GM13977 (cell line): Measurements from ENCODE around the gene ATP11A.
A peak's percentile ranks its signal among the peaks of the same experiment; 100 is the strongest.

ENCODE experiments used
- DNase-seq: peaks from one replicate; pipeline ENCODE4 v3.0.0; 2012; ENCODE audit warnings: low spot score
- CTCF ChIP-seq: IDR thresholded peaks from 2 replicates; pipeline ENCODE4 v1.5.1; 2012; ENCODE audit warnings: mild to moderate bottlenecking, control low read depth; ENCODE audit not compliant: insufficient read depth; ENCODE audit errors: extremely low read depth, missing control alignments
- in situ Hi-C: fragments of 300-500 bp; cut with MboI; formaldehyde crosslinking; loops from one replicate; pipeline ENCODE4 v1.12.0; 2022; ENCODE audit warnings: low sequenced_read_pairs, low pct_unique_long_range_greater_than_20kb, mixed read lengths, inconsistent platforms; ENCODE audit not compliant: unreplicated experiment

Gene ATP11A

DNA sequence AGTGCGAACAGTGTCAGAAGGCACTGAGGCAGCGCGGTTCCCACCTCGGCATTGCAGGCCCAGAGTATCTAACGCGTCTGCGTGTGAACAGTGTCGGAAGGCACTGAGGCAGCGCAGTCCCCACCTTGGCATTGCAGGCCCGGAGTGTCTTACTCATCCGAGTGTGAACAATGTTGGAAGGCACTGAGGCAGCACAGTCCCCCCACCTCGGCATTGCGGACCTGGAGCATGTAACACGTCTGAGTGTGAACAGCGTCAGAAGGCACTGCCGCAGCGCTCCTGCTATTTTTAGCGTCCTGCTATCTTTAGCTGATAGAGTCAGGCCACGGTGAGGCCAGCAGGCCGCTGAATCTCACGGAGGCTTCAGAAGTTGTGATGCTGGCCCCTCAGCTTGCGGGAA, 39.6 kb downstream of the ATP11A start:
- in situ Hi-C loops, result no loop called here
- no peak for DNase-seq
- TF ChIP-seq CTCF, result no peak

GRCh38 chr13:112730157-112730671, 40.4 kb downstream of the ATP11A start:
- no peak for TF ChIP-seq CTCF
- in situ Hi-C loops, result no loop called here
- no peak for DNase-seq

- DNase-seq, result no peak
- in situ Hi-C loops, result no loop called here
- TF ChIP-seq CTCF, result no peak
Measured at GRCh38 chr13:112731667-112732616, 42.1 kb downstream of the ATP11A start.

GRCh38 chr13:112732679-112733078, 42.8 kb downstream of the ATP11A start:
- in situ Hi-C loops, result no loop called here
- no peak for DNase-seq

DNA sequence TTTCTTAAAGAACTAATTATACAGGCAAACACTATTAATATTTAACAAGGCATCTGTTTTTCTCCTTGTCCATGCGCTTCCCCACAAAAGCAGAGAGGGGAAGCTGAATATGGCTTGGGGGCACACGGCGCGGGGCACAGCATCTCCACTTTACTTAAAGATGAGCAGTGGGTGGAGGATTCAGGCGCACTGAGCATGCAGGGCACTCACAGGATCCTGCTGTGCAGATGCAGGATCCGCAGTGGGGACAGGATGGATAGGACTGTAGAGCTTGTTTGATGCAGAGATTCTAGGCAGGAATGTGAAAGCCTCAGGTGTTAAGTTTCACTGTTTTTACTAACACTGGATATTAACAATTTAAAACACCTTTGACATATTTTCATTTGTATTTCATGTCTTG, 43.3 kb downstream of the ATP11A start:
- DNase-seq, result no peak
- in situ Hi-C loops, result no loop called here
- TF ChIP-seq CTCF, result no peak

More at GRCh38 chr13:112732679-112733078, 42.8 kb downstream of the ATP11A start:
- TF ChIP-seq CTCF, result no peak

DNA sequence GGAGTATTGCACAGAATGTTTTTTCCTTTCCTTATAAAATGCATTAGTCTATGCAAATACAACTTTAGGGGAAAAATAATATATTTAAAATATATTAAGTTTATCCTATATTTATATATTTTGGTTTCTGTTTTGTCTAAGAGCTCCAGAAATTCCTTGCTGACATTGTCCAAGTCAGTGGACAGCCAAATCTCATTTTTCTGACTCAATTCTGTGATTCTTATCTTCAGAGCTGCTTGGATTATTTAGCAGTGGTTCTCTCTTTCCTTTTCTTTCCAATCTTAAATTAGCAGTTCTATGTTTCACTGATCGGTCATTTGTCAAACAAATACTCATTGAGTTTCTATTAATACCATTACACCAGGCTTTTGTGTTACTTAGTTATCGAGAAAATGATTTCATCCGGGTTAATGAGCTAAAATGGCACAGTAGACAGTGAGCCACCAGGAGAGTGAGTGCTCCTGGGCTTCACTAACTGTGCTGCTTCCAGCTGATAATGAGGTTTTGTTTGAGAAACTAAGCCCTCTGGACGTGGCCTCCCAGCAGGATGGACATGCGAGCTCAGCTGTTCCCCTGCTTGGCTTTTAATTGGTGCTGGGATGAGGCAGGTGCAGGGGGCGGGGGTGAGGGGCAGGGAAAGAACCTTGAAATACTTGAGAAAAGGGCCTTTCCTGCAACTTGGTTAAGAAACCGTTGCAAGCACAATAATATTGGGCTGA, 44.0 kb downstream of the ATP11A start:
- in situ Hi-C loops, result no loop called here
- peak; percentile 67 for DNase-seq
- TF ChIP-seq CTCF, result no peak
